Neural progenitor cell (in vitro differentiated cells): Measurements from ENCODE around the gene GMDS. TPM values are rescaled to one million over a fixed set of nuclear protein-coding genes. Genes with fewer than 3 reads are reported as not detected.

ENCODE experiments used
- DNase-seq: peaks from one replicate; pipeline ENCODE4 v3.0.0-alpha.2; 2016; ENCODE audit warnings: low spot score
- H2AFZ ChIP-seq: fragments of 200-600 bp; sonication (generic); replicated peaks from 2 replicates; pipeline ENCODE4 v1.6.1; 2016; ENCODE audit warnings: antibody characterized with exemption
- H3F3A ChIP-seq: fragments of 200-600 bp; sonication (generic); 2 replicates; pipeline ENCODE4 v1.6.1; 2016; ENCODE audit warnings: antibody characterized with exemption, low read depth
- H3K27ac ChIP-seq: fragments of 200-600 bp; sonication (generic); 2 replicates; pipeline ENCODE4 v1.5.1; 2016; ENCODE audit warnings: mild to moderate bottlenecking
- H3K27me3 ChIP-seq: fragments of 200-600 bp; sonication (generic); 2 replicates; pipeline ENCODE4 v1.6.1; 2016; ENCODE audit warnings: mild to moderate bottlenecking, moderate library complexity
- H3K36me3 ChIP-seq: fragments of 200-600 bp; sonication (generic); 2 replicates; pipeline ENCODE4 v1.5.1; 2016
- H3K4me1 ChIP-seq: fragments of 200-600 bp; sonication (generic); 2 replicates; pipeline ENCODE4 v1.6.1; 2016; ENCODE audit warnings: mixed run types
- H3K4me2 ChIP-seq: fragments of 200-600 bp; sonication (generic); 2 replicates; pipeline ENCODE4 v1.6.1; 2016
- H3K4me3 ChIP-seq: fragments of 200-600 bp; sonication (generic); 2 replicates; pipeline ENCODE4 v1.5.1; 2016
- H3K79me2 ChIP-seq: fragments of 200-600 bp; sonication (generic); 2 replicates; pipeline ENCODE4 v1.6.1; 2016; ENCODE audit warnings: low read depth
- H3K9ac ChIP-seq: fragments of 200-600 bp; sonication (generic); 2 replicates; pipeline ENCODE4 v1.6.1; 2016
- H3K9me3 ChIP-seq: fragments of 200-600 bp; sonication (generic); 2 replicates; pipeline ENCODE4 v1.5.1; 2016; ENCODE audit warnings: low read depth
- H4K20me1 ChIP-seq: fragments of 200-600 bp; sonication (generic); 2 replicates; pipeline ENCODE4 v1.6.1; 2016; ENCODE audit warnings: low read depth
- H3K27ac Mint-ChIP-seq: 3 replicates; pipeline ENCODE4 v1.8.0; 2021; ENCODE audit warnings: mixed read lengths
- H3K27me3 Mint-ChIP-seq: 2 replicates; pipeline ENCODE4 v1.8.0; 2022; ENCODE audit warnings: low read depth, mild to moderate bottlenecking, inconsistent platforms, moderate library complexity, mixed read lengths; ENCODE audit not compliant: insufficient read depth
- H3K36me3 Mint-ChIP-seq: 3 replicates; pipeline ENCODE4 v1.8.0; 2021; ENCODE audit warnings: mixed read lengths
- H3K4me1 Mint-ChIP-seq: 3 replicates; pipeline ENCODE4 v1.8.0; 2021; ENCODE audit warnings: mixed read lengths
- H3K4me3 Mint-ChIP-seq: 3 replicates; pipeline ENCODE4 v1.8.0; 2021; ENCODE audit warnings: mild to moderate bottlenecking, moderate library complexity, mixed read lengths
- H3K9me3 Mint-ChIP-seq: 3 replicates; pipeline ENCODE4 v1.8.0; 2020; ENCODE audit warnings: mixed read lengths
- CTCF ChIP-seq: fragments of 200-600 bp; sonication (generic); IDR thresholded peaks from 2 replicates; pipeline ENCODE4 v1.5.1; 2017; ENCODE audit warnings: antibody characterized with exemption, mild to moderate bottlenecking
- EZH2 ChIP-seq: fragments of 200-600 bp; sonication (generic); IDR thresholded peaks from 2 replicates; pipeline ENCODE4 v1.6.1; 2017; ENCODE audit warnings: antibody characterized with exemption, mild to moderate bottlenecking, moderate library complexity
- EZH2phosphoT487 ChIP-seq: fragments of 200-600 bp; sonication (generic); IDR thresholded peaks from 2 replicates; pipeline ENCODE4 v1.6.1; 2017; ENCODE audit warnings: antibody characterized with exemption
- total RNA-seq: library from RNA; depleted of rRNA; stranded (reverse); fragments of >200 nt; gene quantifications from 2 replicates; pipeline ENCODE4 v1.2.3, GENCODE V29; 2015; ENCODE audit warnings: low replicate concordance

Gene GMDS
- total RNA-seq, 1 donor from 2014 or later = 22.6 TPM

- H3K9me3 Mint-ChIP-seq = no peaks in the 10 kb centered on the region
- no peak overlapping the region for H3K27ac ChIP-seq
- H3K79me2 ChIP-seq = no peaks in the 10 kb centered on the region
Observed at GRCh38 chr6:2099870-2100269, 145.5 kb downstream of the GMDS start.

GRCh38 chr6:2097464-2097863 lies 147.9 kb downstream of the GMDS start:
- Histone ChIP-seq H3K9me3 (no peaks in the 10 kb centered on the region), H3K4me1 (no peaks in the 10 kb centered on the region), H3F3A (no peaks in the 10 kb centered on the region), H3K4me2 (no peak overlapping the region), H3K27me3 (no peaks in the 10 kb centered on the region), H2AFZ (no peak overlapping the region), H3K9ac (no peak overlapping the region), H4K20me1 (no peaks in the 10 kb centered on the region), H3K79me2 (no peaks in the 10 kb centered on the region), H3K27ac (no peak overlapping the region), H3K4me3 (no peak overlapping the region), H3K36me3 (no peaks in the 10 kb centered on the region)
- no peak for DNase-seq
- Mint-ChIP-seq H3K36me3 (no peaks in the 10 kb centered on the region), H3K9me3 (no peaks in the 10 kb centered on the region), H3K4me1 (no peaks in the 10 kb centered on the region), H3K27me3 (no peaks in the 10 kb centered on the region), H3K4me3 (no peak overlapping the region), H3K27ac (no peak overlapping the region)
- no peak for TF ChIP-seq CTCF
- TF ChIP-seq EZH2 = no peak
- TF ChIP-seq EZH2phosphoT487 = no peak

More at GRCh38 chr6:2099870-2100269, 145.5 kb downstream of the GMDS start:
- Histone ChIP-seq H2AFZ (no peak overlapping the region), H3K9ac (no peak overlapping the region), H3K36me3 (no peaks in the 10 kb centered on the region), H3K9me3 (no peaks in the 10 kb centered on the region), H3K4me3 (no peak overlapping the region), H3K4me1 (no peaks in the 10 kb centered on the region), H3F3A (no peaks in the 10 kb centered on the region), H3K4me2 (no peak overlapping the region), H3K27me3 (no peaks in the 10 kb centered on the region), H4K20me1 (no peaks in the 10 kb centered on the region)
- Mint-ChIP-seq H3K27me3 (no peaks in the 10 kb centered on the region), H3K36me3 (no peaks in the 10 kb centered on the region), H3K4me3 (no peak overlapping the region), H3K4me1 (peaks cover 4% of the 10 kb centered on the region), H3K27ac (no peak overlapping the region)
- no peak for DNase-seq
- no peak for TF ChIP-seq CTCF

GRCh38 chr6:2094642-2095041 lies 150.8 kb downstream of the GMDS start:
- no peak overlapping the region for H2AFZ ChIP-seq
- TF ChIP-seq CTCF = no peak
- no peak for TF ChIP-seq EZH2
- no peak for TF ChIP-seq EZH2phosphoT487
- H3K9ac ChIP-seq = no peak overlapping the region
- H4K20me1 ChIP-seq = no peaks in the 10 kb centered on the region
- no peak overlapping the region for H3K27ac Mint-ChIP-seq
- no peaks in the 10 kb centered on the region for H3K36me3 ChIP-seq
- no peaks in the 10 kb centered on the region for H3K9me3 Mint-ChIP-seq
- no peaks in the 10 kb centered on the region for H3K27me3 ChIP-seq
- H3K4me3 Mint-ChIP-seq = no peak overlapping the region
- H3K4me2 ChIP-seq = no peak overlapping the region
- no peaks in the 10 kb centered on the region for H3K4me1 Mint-ChIP-seq
- no peak overlapping the region for H3K4me3 ChIP-seq
- no peaks in the 10 kb centered on the region for H3K4me1 ChIP-seq
- no peaks in the 10 kb centered on the region for H3K9me3 ChIP-seq
- H3K36me3 Mint-ChIP-seq = no peaks in the 10 kb centered on the region
- no peak overlapping the region for H3K27ac ChIP-seq
- no peaks in the 10 kb centered on the region for H3K27me3 Mint-ChIP-seq
- no peaks in the 10 kb centered on the region for H3K79me2 ChIP-seq
- no peak for DNase-seq
- H3F3A ChIP-seq = no peaks in the 10 kb centered on the region
